ENCODE measurements around the gene APCDD1.

The APCDD1 gene

DNA sequence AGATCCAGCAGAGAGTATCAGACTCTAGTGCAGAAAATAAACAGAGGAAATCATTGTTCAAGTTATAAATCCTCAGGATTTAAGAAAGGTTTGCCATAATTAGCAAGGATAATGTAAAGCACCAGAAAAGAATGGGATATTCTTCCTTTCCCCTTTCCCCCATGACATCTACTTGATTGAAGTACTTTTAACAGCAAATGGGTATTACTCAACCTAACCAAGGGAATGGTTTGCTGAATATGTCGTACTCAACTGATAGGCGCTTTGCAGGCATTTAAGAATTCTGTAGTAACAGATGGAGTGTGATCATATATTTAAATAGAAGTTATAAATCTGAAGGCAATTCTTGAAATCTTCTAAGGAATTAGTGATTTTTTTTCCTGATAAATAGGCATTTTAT lies 2.7 kb downstream of the APCDD1 start:
- TF ChIP-seq, protein P1, sequence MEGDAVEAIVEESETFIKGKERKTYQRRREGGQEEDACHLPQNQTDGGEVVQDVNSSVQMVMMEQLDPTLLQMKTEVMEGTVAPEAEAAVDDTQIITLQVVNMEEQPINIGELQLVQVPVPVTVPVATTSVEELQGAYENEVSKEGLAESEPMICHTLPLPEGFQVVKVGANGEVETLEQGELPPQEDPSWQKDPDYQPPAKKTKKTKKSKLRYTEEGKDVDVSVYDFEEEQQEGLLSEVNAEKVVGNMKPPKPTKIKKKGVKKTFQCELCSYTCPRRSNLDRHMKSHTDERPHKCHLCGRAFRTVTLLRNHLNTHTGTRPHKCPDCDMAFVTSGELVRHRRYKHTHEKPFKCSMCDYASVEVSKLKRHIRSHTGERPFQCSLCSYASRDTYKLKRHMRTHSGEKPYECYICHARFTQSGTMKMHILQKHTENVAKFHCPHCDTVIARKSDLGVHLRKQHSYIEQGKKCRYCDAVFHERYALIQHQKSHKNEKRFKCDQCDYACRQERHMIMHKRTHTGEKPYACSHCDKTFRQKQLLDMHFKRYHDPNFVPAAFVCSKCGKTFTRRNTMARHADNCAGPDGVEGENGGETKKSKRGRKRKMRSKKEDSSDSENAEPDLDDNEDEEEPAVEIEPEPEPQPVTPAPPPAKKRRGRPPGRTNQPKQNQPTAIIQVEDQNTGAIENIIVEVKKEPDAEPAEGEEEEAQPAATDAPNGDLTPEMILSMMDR (conservative IDR thresholded peaks at IDR 0.05), result no peak
- no peak overlapping the region for H3K27ac ChIP-seq

DNA sequence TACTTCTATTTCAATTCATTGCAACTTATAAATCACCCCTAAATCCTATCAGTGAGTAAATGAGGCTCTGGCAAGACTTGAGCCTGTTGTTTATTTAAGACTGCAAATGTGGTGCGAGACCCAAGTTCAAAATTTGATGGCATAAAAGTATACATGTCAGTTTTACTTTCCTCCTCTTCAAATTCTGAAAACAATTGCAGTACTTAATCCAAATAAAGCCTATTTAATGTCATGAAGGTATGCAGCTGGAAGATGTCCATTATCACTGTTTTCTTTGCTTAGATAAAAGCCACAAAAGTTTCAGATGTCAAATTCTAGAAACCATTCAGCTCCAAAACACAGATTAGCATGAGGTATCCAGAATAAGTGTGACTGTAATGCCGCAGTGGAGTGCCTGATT lies 3.3 kb downstream of the APCDD1 start:
- no peak overlapping the region for H3K27ac ChIP-seq
- TF ChIP-seq, protein P1 (conservative IDR thresholded peaks at IDR 0.05), result no peak

DNA sequence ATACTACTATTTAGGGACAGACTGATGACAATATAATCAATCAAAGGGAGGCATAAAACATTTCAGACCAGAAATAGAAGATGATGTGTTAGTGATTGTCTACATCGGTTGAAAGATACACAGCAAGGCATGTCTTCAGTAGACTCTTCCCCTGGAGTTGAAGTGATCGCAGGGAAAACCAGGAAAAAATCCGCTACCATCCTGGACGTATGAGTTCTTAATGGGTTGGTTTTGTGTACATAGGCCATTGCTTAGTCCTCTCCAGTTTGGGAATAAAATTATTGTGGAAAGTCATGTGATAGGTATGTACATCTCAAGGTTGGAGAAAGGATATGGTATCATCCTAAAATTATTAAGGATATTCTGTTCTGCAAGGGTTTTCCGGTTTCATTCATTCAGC lies 4.3 kb downstream of the APCDD1 start:
- TF ChIP-seq, protein P1 (conservative IDR thresholded peaks at IDR 0.05), result no peak
- H3K27ac ChIP-seq, result no peak overlapping the region

DNA sequence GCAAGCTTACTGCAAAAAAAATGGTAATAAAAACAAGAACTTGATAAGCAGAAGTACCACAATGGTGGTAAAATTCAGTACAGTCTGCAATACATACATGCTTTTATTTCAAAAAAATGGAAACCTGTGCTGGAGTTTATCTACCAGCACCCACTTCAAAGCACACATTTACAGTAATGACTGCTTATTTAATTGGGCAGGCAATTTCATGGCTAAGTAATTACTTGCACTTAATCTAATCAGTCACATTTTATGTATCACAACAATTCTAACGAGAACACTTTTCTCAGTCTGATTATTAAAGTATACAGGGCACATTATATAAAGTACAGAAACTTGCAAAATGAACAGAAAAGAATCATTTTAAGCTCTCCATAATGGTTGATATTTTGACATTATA lies 5.2 kb downstream of the APCDD1 start:
- H3K27ac ChIP-seq, result no peak overlapping the region
- TF ChIP-seq, protein P1 (conservative IDR thresholded peaks at IDR 0.05), result no peak

DNA sequence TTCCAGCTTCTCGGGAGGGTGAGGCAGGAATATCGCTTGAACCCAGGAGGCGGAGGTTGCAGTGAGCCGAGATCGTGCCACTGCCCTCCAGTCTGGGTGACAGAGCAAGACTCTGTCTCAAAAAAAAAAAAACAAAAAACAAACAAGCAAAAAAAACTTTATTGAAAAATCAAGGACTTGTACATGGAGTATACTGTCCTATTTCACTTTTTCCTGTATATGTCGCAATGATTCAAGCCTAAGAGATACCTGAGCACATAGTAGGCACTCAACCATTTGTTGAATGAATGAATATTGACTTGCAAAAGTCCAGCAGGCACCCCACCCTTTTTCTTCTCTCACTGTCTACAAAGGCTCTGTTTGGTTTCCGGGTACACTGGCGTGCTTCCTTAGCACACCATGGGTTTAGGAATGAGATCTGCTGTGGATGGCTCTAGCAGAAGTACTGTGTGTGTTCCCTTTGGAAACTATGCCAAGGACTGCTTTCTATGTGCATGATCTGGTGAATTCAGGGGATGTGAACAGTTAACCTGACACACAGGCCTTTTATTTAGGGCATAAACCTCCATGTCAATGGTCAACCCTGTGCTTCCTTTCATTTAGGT lies 6.1 kb downstream of the APCDD1 start:
- no peak overlapping the region for H3K27ac ChIP-seq
- TF ChIP-seq, protein P1 (conservative IDR thresholded peaks at IDR 0.05), result no peak

DNA sequence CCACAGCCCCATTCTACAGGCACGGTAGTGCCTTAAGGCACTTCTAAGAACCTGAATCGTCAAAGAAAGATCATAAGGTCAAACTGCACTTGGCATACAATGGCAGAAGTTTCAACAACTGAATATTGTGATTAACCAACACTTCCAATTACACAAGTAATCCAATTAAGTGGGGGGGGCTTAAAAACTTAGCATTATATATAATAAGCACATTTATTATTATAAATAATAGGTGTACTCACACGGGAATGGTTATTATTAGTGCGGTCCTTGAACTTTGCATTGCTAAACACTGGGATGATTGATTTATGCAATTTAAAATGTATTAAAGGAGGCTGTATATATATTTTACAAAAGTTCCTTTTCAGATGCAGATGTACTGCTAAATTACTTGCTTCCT lies 7.6 kb downstream of the APCDD1 start:
- TF ChIP-seq, protein P1 (conservative IDR thresholded peaks at IDR 0.05), result no peak
- no peak overlapping the region for H3K27ac ChIP-seq

DNA sequence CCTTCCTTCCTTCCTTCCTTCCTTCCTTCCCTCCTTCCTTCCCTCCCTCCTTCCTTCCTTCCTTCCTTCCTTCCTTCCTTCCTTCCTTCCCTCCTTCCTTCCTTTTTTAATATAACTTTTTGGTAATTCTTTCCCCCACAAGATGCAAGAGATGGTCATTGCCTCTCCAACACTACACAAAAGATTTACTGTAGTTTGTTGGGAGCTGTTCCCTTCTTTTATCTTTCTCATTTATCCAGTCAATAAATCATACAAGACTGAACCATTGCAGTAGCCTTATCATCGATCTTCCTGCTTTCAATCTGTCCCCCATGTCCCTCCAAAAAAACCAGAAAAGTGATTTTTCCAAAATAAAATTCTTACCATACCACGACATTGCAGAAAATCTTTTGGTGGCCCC lies 8.2 kb downstream of the APCDD1 start:
- H3K27ac ChIP-seq, result no peak overlapping the region
- TF ChIP-seq, protein P1 (conservative IDR thresholded peaks at IDR 0.05), result no peak
